Lower leg skin (tissue), 4 donors: ENCODE data around the gene PRCD. TPM values are rescaled to one million over a fixed set of nuclear protein-coding genes. Genes with fewer than 3 reads are reported as not detected.
"Not testable (repeated sequence)": the region's sequence is repeated elsewhere in the genome, so short reads cannot be mapped to it uniquely, and the experiment has no call there.

Experiments
- DNase-seq, 2 donors: peaks; one replicate each; pipeline ENCODE4 v3.0.0-alpha.2; 2019; ENCODE audit warnings: low spot score in 2 of 2
- H3K4me3 ChIP-seq: fragments of 200-600 bp; sonication (generic); 2 replicates; pipeline ENCODE4 v1.5.1; 2017; ENCODE audit warnings: mild to moderate bottlenecking, low read depth; ENCODE audit not compliant: poor library complexity, severe bottlenecking
- CTCF ChIP-seq, 3 donors: fragments of 450-650 bp; IDR thresholded peaks; one replicate each; pipeline ENCODE4 v1.5.1; 2016; ENCODE audit warnings: antibody characterized with exemption in 3 of 3, mild to moderate bottlenecking in 3 of 3, moderate library complexity in 2 of 3
- POLR2A ChIP-seq, 2 donors: fragments of 450-650 bp; IDR thresholded peaks; one replicate each; pipeline ENCODE4 v1.6.1; 2016 to 2017; ENCODE audit warnings: antibody characterized with exemption in 2 of 2, mild to moderate bottlenecking in 1 of 2, moderate library complexity in 1 of 2
- WGBS, 2 donors: methylation state at CpG; one replicate each; pipeline ENCODE4 v1.1.5; 2018; 5-methylcytosine and 5-hydroxymethylcytosine counted together
- intact Hi-C: fragments of 100-400 bp; cut with DNase I; formaldehyde crosslinking; loops from one replicate; pipeline ENCODE4 v1.15.0; 2023; ENCODE audit warnings: low total_unique reads
- total RNA-seq, 4 donors: library from RNA; depleted of rRNA; stranded (reverse); fragments of >200 nt; gene quantifications; one replicate each; pipeline ENCODE4 v1.1.0, GENCODE V29; 2016

The PRCD gene
- total RNA-seq, 4 donors from 2014 or later: 0.42 to 7.5 (median 4.0) TPM

- TF ChIP-seq CTCF (IDR thresholded peaks at IDR 0.05) (no peak), POLR2A (IDR thresholded peaks at IDR 0.05) (no peak)
- 79 to 84% methylated on average over 15 of the region's 15 CpGs for WGBS, 2 donors
- no peak for DNase-seq
- no peak overlapping the region for H3K4me3 ChIP-seq
- intact Hi-C loops: no loop called here
Measured at GRCh38 chr17:76519048-76519966, 20.5 kb upstream of the PRCD start.

GRCh38 chr17:76521262-76521661, 18.6 kb upstream of the PRCD start:
- WGBS, 2 donors: 92 to 96% methylated on average over 7 of the region's 7 CpGs
- DNase-seq: no peak
- no peak overlapping the region for H3K4me3 ChIP-seq
- intact Hi-C loops: no loop called here
- TF ChIP-seq CTCF (IDR thresholded peaks at IDR 0.05) (no peak), POLR2A (IDR thresholded peaks at IDR 0.05) (no peak)

GRCh38 chr17:76521683-76522082, 18.2 kb upstream of the PRCD start:
- DNase-seq: not testable (repeated sequence)

GRCh38 chr17:76523084-76524037, 16.5 kb upstream of the PRCD start:
- intact Hi-C loops: no loop called here
- peak in 1 of 2 donors; percentile 96 for DNase-seq
- H3K4me3 ChIP-seq: no peak overlapping the region
- TF ChIP-seq POLR2A (IDR thresholded peaks at IDR 0.05): no peak
- TF ChIP-seq CTCF (IDR thresholded peaks at IDR 0.05): peak; percentile 75 to 95 (median 89)
- 24 to 40% methylated on average over 18 to 29 of the region's 35 CpGs for WGBS, 2 donors

More at GRCh38 chr17:76521683-76522082, 18.2 kb upstream of the PRCD start:
- intact Hi-C loops, H3K4me3 ChIP-seq: not testable (repeated sequence)
- 89 to 90% methylated on average over 10 of the region's 10 CpGs for WGBS, 2 donors

- no peak overlapping the region for H3K4me3 ChIP-seq
- WGBS, 2 donors: 44 to 51% methylated on average over 25 of the region's 25 CpGs
- no peak for TF ChIP-seq POLR2A (IDR thresholded peaks at IDR 0.05)
- TF ChIP-seq CTCF (IDR thresholded peaks at IDR 0.05): no peak
- intact Hi-C loops: no loop called here
- DNase-seq: no peak
Measured at GRCh38 chr17:76524598-76525512, 15.0 kb upstream of the PRCD start.

- 85 to 92% methylated on average over 8 of the region's 8 CpGs for WGBS, 2 donors
- intact Hi-C loops, DNase-seq, H3K4me3 ChIP-seq: not testable (repeated sequence)
Measured at GRCh38 chr17:76525513-76525833, 14.4 kb upstream of the PRCD start.

GRCh38 chr17:76527016-76527415, 12.8 kb upstream of the PRCD start:
- DNase-seq, intact Hi-C loops, H3K4me3 ChIP-seq: not testable (repeated sequence)
- 71 to 77% methylated on average over 9 of the region's 9 CpGs for WGBS, 2 donors
